OCI-LY3 (cell line): ENCODE measurements around the gene PON3.

Source experiments
- H2AFZ ChIP-seq: fragments of 200-600, 300-600 bp; shearing (Covaris generic); 2 replicates; pipeline ENCODE4 v1.6.0; 2014; ENCODE audit warnings: antibody characterized with exemption, low read depth, low read length
- H3K27ac ChIP-seq: fragments of 200-600, 300-600 bp; sonication (generic); 2 replicates; pipeline ENCODE4 v1.5.1; 2014; ENCODE audit warnings: mild to moderate bottlenecking, low read length, moderate library complexity, mixed read lengths
- H3K27me3 ChIP-seq: fragments of 200-600, 300-600 bp; sonication (generic); 2 replicates; pipeline ENCODE4 v1.6.1; 2014; ENCODE audit warnings: low read depth, low read length, mixed read lengths
- H3K36me3 ChIP-seq: fragments of 200-600, 300-600 bp; sonication (generic); replicated peaks from 2 replicates; pipeline ENCODE3; 2014; ENCODE audit warnings: low read depth, low read length, mixed read lengths
- H3K4me1 ChIP-seq: fragments of 300-600, 200-600 bp; sonication (generic); 2 replicates; pipeline ENCODE4 v1.6.1; 2014; ENCODE audit warnings: low read length, mixed read lengths
- H3K4me2 ChIP-seq: fragments of 200-600, 300-600 bp; sonication (generic); 2 replicates; pipeline ENCODE4 v1.6.1; 2014; ENCODE audit warnings: low read length, mixed read lengths
- H3K4me3 ChIP-seq: fragments of 300-600, 200-600 bp; sonication (generic); 2 replicates; pipeline ENCODE4 v1.5.1; 2014; ENCODE audit warnings: antibody characterized with exemption, mild to moderate bottlenecking, low read length, moderate library complexity
- H3K79me2 ChIP-seq: fragments of 300-600, 200-600 bp; shearing (Covaris generic); 2 replicates; pipeline ENCODE4 v1.6.1; 2014; ENCODE audit warnings: mild to moderate bottlenecking, low read length, mixed read lengths
- H3K9ac ChIP-seq: fragments of 300-600, 200-600 bp; shearing (Covaris generic); 2 replicates; pipeline ENCODE4 v1.6.0; 2014; ENCODE audit warnings: mild to moderate bottlenecking, low read length, moderate library complexity
- H3K9me3 ChIP-seq: fragments of 200-600, 300-600 bp; shearing (Covaris generic); 2 replicates; pipeline ENCODE4 v1.6.1; 2014; ENCODE audit warnings: low read length, mixed read lengths; ENCODE audit not compliant: insufficient read depth
- H4K20me1 ChIP-seq: fragments of 200-600, 300-600 bp; sonication (generic); 2 replicates; pipeline ENCODE4 v1.6.1; 2016; ENCODE audit warnings: low read length, mixed read lengths; ENCODE audit not compliant: insufficient read depth
- CTCF ChIP-seq: fragments of 200-600, 300-600 bp; sonication (generic); IDR thresholded peaks from 2 replicates; pipeline ENCODE4 v1.5.1; 2014; ENCODE audit warnings: antibody characterized with exemption, low read length, low read depth
- EZH2phosphoT487 ChIP-seq: fragments of 200-600 bp; shearing (Covaris generic); IDR thresholded peaks from 2 replicates; pipeline ENCODE4 v1.6.1; 2018; ENCODE audit warnings: antibody characterized with exemption, mixed run types, low read depth

PON3 gene

GRCh38 chr7:95396136-95397032 is at the start of gene PON3:
Gene PON3 (minus strand): TSS chr7:95396375. CDS start chr7:95396350, 25 bp downstream.
- Histone ChIP-seq H3K36me3 (no peaks in the 10 kb centered on the region), H3K4me2 (no peak within 1 kb of the TSS), H3K27me3 (no peaks in the 10 kb centered on the region), H3K9ac (no peak within 1 kb of the TSS), H4K20me1 (no peaks in the 10 kb centered on the region), H3K9me3 (no peaks in the 10 kb centered on the region), H2AFZ (no peak within 1 kb of the TSS), H3K79me2 (no peaks in the 10 kb centered on the region), H3K4me1 (no peaks in the 10 kb centered on the region), H3K4me3 (no peak within 1 kb of the TSS), H3K27ac (no peak within 1 kb of the TSS)
- TF ChIP-seq EZH2phosphoT487, result no peak
- no peak for TF ChIP-seq CTCF

GRCh38 chr7:95444796-95445195 is 48.6 kb upstream of the PON3 start:
- no peak overlapping the region for H2AFZ ChIP-seq
- no peak overlapping the region for H3K4me2 ChIP-seq
- no peaks in the 10 kb centered on the region for H3K27me3 ChIP-seq
- H3K4me1 ChIP-seq, result no peaks in the 10 kb centered on the region
- no peaks in the 10 kb centered on the region for H3K9me3 ChIP-seq
- no peaks in the 10 kb centered on the region for H3K36me3 ChIP-seq
- H3K9ac ChIP-seq, result no peak overlapping the region
- TF ChIP-seq EZH2phosphoT487 (no peak), CTCF (no peak)
- H3K4me3 ChIP-seq, result no peak overlapping the region
- H3K27ac ChIP-seq, result no peak overlapping the region
- no peaks in the 10 kb centered on the region for H3K79me2 ChIP-seq
- H4K20me1 ChIP-seq, result no peaks in the 10 kb centered on the region

GRCh38 chr7:95441042-95441823 is 45.1 kb upstream of the PON3 start:
- no peaks in the 10 kb centered on the region for H3K4me1 ChIP-seq
- H4K20me1 ChIP-seq, result no peaks in the 10 kb centered on the region
- no peaks in the 10 kb centered on the region for H3K27me3 ChIP-seq
- no peak overlapping the region for H3K4me2 ChIP-seq
- H3K79me2 ChIP-seq, result no peaks in the 10 kb centered on the region
- no peak overlapping the region for H3K27ac ChIP-seq
- no peak overlapping the region for H2AFZ ChIP-seq
- H3K9me3 ChIP-seq, result no peaks in the 10 kb centered on the region
- no peak overlapping the region for H3K4me3 ChIP-seq
- H3K9ac ChIP-seq, result no peak overlapping the region
- TF ChIP-seq EZH2phosphoT487, result no peak
- H3K36me3 ChIP-seq, result no peaks in the 10 kb centered on the region

DNA sequence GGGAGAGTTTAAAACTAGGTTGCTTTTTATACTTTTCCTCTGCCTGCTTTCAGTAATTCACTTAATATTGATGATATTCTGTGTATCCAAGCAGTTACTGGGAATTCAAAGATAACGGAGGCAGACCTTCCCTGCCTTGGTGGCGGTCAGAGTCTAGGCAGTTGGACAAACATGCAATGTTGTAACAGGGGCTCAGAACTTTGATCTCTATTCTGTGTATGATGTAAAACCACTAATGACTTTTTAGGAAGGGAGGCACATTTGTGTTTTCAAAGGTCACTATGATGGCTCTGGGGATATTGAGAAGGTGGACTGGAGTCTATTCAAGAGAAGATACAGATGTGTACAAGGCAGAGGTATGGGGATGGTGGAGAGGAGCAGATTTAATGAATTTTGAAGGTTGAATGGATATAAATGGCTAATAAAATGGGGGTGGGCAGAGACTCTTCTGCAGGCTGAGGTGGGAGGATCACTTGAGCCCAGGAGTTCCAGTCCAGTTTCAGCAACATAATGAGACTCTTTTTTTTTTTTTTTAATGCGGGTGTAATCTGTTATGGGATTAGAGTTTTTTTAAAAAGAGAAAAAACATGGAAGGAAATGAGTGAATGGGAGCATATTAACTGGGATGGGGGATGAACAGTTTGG is 44.3 kb upstream of the PON3 start:
- Histone ChIP-seq H2AFZ (no peak overlapping the region), H3K4me2 (no peak overlapping the region), H3K27me3 (no peaks in the 10 kb centered on the region), H3K79me2 (no peaks in the 10 kb centered on the region), H3K27ac (no peak overlapping the region), H3K36me3 (no peaks in the 10 kb centered on the region), H3K9me3 (no peaks in the 10 kb centered on the region), H3K9ac (no peak overlapping the region), H4K20me1 (no peaks in the 10 kb centered on the region), H3K4me1 (no peaks in the 10 kb centered on the region), H3K4me3 (no peak overlapping the region)
- TF ChIP-seq CTCF (no peak), EZH2phosphoT487 (no peak)
